Left kidney (tissue), 8 donors: ENCODE data around the gene ENDOD1. TPM values are rescaled to one million over a fixed set of nuclear protein-coding genes. Genes with fewer than 3 reads are reported as not detected.
"Not testable (repeated sequence)": the region's sequence is repeated elsewhere in the genome, so short reads cannot be mapped to it uniquely, and the experiment has no call there.

Experiments used
- DNase-seq: peaks from one replicate; pipeline ENCODE4 v3.0.0-alpha.2; 2013
- long read RNA-seq, 8 donors: transcript quantifications; one replicate each; lab custom pipeline, GENCODE V29; 2026
- polyA plus RNA-seq: library from polyadenylated mRNA; unstranded; fragments of 120-200 nt; gene quantifications from one replicate; pipeline ENCODE4 v1.2.1, GENCODE V29; 2013; ENCODE audit not compliant: insufficient read length

Gene ENDOD1, protein sequence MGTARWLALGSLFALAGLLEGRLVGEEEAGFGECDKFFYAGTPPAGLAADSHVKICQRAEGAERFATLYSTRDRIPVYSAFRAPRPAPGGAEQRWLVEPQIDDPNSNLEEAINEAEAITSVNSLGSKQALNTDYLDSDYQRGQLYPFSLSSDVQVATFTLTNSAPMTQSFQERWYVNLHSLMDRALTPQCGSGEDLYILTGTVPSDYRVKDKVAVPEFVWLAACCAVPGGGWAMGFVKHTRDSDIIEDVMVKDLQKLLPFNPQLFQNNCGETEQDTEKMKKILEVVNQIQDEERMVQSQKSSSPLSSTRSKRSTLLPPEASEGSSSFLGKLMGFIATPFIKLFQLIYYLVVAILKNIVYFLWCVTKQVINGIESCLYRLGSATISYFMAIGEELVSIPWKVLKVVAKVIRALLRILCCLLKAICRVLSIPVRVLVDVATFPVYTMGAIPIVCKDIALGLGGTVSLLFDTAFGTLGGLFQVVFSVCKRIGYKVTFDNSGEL
- 19.8 TPM for polyA plus RNA-seq
- long read RNA-seq, donor 1, full-length matches to known transcripts: 9 of 9 reads
- long read RNA-seq, donor 1, partial matches to known transcripts: 0 of 9 reads
- long read RNA-seq, donor 1, other reads (novel, unspliced or antisense): 0 of 9 reads
- long read RNA-seq, donor 2, full-length matches to known transcripts: 11 of 11 reads
- long read RNA-seq, donor 2, partial matches to known transcripts: 0 of 11 reads
- long read RNA-seq, donor 2, other reads (novel, unspliced or antisense): 0 of 11 reads
- long read RNA-seq, donor 3, full-length matches to known transcripts: 3 of 3 reads
- long read RNA-seq, donor 3, partial matches to known transcripts: 0 of 3 reads
- long read RNA-seq, donor 3, other reads (novel, unspliced or antisense): 0 of 3 reads
- long read RNA-seq, donor 4: 0 reads
- long read RNA-seq, donor 5, full-length matches to known transcripts: 12 of 12 reads
- long read RNA-seq, donor 5, partial matches to known transcripts: 0 of 12 reads
- long read RNA-seq, donor 5, other reads (novel, unspliced or antisense): 0 of 12 reads
- long read RNA-seq, donor 6, full-length matches to known transcripts: 3 of 3 reads
- long read RNA-seq, donor 6, partial matches to known transcripts: 0 of 3 reads
- long read RNA-seq, donor 6, other reads (novel, unspliced or antisense): 0 of 3 reads
- long read RNA-seq, donor 7, full-length matches to known transcripts: 9 of 9 reads
- long read RNA-seq, donor 7, partial matches to known transcripts: 0 of 9 reads
- long read RNA-seq, donor 7, other reads (novel, unspliced or antisense): 0 of 9 reads
- long read RNA-seq, donor 8, full-length matches to known transcripts: 2 of 2 reads
- long read RNA-seq, donor 8, partial matches to known transcripts: 0 of 2 reads
- long read RNA-seq, donor 8, other reads (novel, unspliced or antisense): 0 of 2 reads

DNA sequence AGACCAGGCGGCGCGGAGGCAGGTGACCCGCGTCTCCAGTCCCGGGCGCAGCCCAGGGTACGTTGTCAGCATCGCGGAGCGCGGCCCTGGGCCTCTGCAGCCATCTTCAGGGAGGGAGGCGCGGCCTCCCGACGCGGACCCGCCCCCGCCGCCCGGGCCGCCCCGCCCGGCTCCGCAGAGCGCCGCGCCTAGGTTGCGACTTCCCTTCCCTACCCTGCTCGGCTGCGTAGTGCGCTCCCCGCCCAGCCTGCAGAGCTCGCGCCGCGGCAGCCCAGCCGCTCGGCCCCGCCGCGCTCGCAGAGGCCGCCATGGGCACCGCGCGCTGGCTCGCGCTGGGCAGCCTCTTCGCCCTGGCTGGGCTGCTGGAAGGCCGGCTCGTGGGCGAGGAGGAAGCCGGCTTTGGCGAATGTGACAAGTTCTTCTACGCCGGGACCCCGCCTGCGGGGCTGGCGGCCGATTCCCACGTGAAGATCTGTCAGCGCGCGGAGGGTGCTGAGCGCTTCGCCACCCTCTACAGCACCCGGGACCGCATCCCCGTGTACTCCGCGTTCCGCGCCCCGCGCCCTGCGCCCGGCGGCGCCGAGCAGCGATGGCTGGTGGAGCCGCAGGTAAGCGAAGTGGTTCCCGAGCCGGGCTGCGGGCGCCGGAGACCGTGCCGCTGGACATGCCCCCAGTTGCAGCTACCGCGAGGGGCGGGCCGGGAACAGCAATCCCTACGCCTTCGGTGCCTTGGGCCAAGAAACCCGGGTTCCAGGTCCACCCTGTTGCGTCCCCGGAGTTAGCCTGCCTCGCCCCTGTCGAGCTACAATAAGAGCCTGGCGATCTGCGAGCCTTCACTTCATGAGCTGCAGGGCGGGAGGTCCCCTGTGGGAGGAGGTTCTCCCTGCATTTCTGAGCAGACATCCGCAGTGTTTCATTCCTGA lies at the start of gene ENDOD1:
ENDOD1 (plus strand) TSS at position 227 of the 923 bp plus-strand sequence; CDS start at position 309, 82 bp downstream.
- peak; percentile 79 for DNase-seq

- no peak for DNase-seq
Measured at GRCh38 chr11:95042239-95042638, 47.4 kb upstream of the ENDOD1 start.

- DNase-seq: no peak
Measured at GRCh38 chr11:95042906-95043305, 46.7 kb upstream of the ENDOD1 start.

DNA sequence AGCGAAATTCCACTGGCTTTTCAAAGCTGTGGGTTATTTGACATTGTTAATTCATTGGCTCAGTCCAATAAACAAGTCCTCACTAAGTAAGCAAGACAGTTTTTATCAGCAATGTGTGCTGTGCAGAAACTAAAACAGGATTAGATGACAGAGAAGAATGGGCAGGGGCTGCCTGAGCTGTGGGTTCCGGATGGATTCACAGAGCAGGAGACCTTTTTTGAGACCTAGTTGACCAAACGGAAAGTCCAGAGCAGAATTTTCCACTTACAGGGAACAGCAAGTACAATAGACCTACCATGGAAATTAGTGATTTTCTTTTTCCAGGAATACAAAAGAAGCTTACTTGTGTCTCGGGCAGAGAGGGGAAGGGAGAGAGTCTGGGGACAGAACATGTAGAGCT lies 45.6 kb upstream of the ENDOD1 start:
- no peak for DNase-seq

- DNase-seq: no peak
Measured at GRCh38 chr11:95045812-95046211, 43.8 kb upstream of the ENDOD1 start.

- not testable (repeated sequence) for DNase-seq
Measured at GRCh38 chr11:95049122-95049521, 40.5 kb upstream of the ENDOD1 start, which contains the start of gene KDM4F. Gene KDM4F (plus strand): TSS chr11:95049422.

DNA sequence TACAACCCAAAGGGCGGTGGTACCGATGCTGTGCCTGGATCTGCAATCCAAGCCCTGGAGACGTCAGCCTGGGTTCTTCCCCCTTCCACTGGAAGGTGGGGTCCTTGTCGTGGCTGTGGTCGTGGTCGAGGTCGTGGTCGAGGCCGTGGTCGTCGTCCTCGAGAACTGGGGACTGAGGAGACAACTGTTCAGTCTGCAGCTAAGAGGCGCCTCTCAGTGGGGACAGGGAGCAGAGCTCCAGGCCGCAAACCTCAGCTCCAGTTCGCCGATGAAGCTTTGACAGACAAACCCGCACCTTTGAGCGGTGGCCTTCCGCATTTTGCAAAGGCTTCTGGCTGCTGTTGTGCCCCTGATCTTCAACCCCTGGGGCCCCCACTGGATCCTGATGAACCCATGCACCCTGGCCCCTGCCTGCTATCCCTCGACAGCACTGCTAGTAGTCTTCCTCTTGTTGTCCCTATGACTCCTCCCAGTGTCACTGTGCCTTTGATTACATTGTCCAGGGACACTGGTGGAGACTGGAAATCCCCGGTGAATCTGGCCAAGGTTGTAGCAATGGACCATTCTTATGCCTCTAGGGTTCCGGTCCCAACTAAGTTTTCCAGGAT lies 38.9 kb upstream of the ENDOD1 start:
- DNase-seq: no peak

DNA sequence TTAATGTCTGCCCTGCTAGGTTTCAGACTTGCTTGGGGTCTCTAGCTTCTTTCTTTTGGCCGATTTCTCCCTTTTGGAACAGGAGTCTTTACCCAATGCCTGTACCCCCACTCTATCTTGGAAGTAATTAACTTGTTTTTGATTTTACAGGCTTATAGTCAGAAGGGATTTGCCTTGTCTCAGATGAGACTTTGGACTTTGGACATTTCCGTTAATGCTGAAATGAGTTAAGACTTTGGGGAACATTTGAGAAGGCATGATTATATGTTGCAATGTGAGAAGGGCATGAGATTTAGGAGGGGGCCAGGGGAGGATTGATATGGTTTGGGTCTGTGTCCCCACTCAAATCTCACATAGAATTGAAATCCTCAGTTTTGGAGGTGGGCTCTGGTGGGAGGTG lies 35.3 kb upstream of the ENDOD1 start:
- no peak for DNase-seq

DNA sequence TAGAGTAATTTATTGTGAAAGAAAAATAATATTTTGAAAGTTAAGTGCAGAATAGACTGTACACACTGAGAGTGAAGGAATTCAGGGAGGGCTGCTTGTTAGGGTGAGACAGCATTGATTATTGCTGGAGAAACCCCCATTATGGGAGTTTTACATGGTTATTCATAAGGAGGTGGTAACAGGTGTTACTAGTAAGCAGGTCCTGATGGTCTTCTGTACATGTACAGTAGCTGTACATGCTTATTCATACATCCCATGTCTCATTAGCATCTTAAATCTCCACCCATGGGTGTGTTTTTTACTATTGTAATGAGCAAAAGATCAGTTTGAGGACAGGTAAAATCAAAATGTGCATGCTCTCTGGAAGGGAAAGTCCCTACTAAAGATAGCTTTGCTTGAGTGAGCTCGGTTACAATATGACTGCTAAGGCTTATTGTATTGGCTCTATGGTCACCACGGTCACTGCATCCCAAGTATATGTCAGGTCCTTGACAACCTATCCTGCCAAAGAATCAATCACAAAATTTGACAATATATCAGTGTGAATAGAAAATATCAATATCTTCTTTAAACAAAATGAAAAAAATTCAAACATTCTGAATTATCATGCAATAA lies 34.3 kb upstream of the ENDOD1 start:
- DNase-seq: no peak

DNA sequence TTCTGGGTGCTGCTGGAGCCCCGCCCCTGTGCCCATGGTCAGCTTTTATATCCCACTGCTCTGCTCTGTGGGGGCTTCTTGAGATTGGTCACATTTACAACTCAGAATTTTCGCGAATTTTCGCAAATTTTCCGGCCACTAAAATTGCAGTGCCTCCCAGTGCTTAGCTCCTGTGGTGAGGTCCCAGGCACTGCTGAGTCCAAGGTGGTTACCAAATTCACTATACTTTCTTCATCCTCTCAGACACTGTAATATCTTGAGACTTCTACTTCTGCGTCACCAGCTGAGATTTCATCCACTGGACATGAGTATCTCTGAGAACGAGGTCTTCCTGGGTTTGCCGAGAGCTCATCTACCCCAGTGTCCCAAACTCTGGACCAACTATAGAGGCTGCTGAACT lies 31.7 kb upstream of the ENDOD1 start:
- no peak for DNase-seq

- no peak for DNase-seq
Measured at GRCh38 chr11:95058621-95059020, 31.0 kb upstream of the ENDOD1 start.

- no peak for DNase-seq
Measured at GRCh38 chr11:95059046-95059445, 30.6 kb upstream of the ENDOD1 start.

DNA sequence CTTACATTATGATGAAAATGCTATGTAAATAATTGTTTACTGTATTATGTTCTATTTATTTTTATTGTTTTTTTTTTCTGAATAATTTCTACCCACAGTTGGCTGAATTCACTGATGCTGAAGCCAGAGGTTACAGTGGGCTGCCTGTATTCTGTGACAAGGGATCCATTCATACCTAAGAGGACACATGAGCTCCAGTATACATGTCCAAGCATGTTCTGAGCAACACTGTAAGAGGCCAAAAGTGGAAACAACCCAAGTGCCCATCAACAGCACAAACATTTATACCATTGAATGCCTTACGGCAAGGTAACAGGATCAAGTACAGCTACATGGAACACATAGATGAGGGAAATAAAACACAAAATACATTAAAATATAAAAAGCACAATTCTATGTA lies 24.3 kb upstream of the ENDOD1 start:
- DNase-seq: no peak

DNA sequence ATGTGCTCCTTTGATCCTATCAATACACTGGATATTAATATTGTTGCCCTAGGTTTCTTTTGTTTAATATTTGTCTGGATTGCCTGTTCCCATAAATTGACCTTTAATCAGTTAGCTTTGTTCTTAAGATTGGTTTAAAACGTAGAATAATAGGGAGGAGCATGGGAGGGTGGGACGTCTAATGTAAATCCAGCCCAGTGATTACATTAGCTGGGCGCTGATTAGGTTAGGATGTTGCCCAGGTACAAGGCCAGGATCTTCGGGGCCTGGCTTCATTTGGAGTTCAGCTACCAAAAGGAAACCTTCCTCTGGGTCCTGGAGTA lies 23.0 kb upstream of the ENDOD1 start, which contains the start of gene SRSF8:
SRSF8 (plus strand) TSS at position 204 of the 323 bp plus-strand sequence. CDS start 308 bp downstream, outside the sequence.
- no peak for DNase-seq

DNA sequence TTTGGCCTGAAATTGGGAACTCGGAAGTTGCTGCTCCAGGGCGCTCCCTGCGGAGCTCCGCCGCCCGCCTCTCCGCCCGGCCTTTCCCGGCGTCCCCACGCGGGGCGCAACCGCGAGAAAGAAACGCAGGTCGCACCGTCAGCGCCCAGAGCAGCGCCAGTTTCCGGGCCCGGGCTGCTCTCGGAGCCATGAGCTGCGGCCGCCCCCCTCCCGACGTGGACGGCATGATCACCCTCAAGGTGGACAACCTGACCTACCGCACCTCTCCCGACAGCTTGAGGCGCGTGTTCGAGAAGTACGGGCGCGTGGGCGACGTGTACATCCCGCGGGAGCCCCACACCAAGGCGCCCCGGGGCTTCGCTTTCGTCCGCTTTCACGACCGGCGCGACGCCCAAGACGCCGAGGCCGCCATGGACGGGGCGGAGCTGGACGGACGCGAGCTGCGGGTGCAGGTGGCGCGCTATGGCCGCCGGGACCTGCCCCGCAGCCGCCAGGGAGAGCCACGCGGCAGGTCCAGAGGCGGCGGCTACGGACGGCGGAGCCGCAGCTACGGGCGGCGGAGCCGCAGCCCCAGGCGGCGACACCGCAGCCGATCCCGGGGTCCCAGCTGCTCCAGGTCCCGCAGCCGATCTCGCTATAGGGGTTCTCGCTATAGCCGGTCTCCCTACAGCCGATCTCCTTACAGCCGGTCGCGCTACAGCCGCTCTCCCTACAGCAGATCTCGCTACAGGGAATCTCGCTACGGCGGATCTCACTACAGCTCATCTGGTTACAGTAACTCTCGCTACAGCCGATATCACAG lies 22.4 kb upstream of the ENDOD1 start:
- DNase-seq: peak; percentile 73

DNA sequence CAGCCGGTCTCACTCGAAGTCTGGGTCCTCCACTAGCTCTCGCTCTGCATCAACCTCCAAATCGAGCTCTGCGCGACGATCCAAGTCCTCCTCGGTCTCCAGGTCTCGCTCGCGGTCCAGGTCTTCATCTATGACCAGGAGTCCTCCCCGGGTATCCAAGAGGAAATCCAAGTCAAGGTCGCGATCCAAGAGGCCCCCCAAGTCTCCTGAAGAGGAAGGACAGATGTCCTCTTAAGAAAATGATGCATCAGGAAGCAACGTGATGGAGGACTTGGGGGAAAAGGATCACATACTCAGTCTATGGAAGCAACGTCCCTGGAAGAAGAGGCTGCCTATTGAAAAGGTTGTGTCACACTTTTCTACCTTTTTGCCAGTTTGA lies 21.8 kb upstream of the ENDOD1 start:
- no peak for DNase-seq

- peak; percentile 88 for DNase-seq
Measured at GRCh38 chr11:95068549-95068948, 21.1 kb upstream of the ENDOD1 start.

GRCh38 chr11:95070471-95070870 lies 19.2 kb upstream of the ENDOD1 start:
- no peak for DNase-seq

DNA sequence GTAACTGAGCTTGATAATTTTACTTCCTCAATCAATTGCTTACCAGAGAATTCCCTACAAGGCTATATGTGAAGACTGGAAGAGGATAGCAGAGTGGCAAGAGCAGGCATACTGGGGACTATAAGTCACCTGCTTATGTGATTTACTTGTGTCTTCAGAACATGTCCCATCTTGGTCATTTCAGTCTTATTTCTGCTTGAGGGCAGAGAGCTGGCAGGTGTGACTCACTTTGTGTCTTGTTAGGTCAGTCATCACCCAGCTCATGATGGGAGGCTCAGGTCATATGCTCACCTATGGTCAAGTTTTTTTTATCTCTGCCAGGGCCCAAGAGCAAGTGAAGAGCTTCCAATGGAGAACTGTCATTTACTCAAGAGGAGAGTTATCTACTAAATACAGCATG lies 16.7 kb upstream of the ENDOD1 start:
- no peak for DNase-seq
